Measurements from ENCODE around the gene NTM. TPM values are rescaled to one million over a fixed set of nuclear protein-coding genes. Genes with fewer than 3 reads are reported as not detected.

The NTM gene
- total RNA-seq, 1 experiment from 2014 or later = not detected

- Histone ChIP-seq H3K4me2 (ENCODE audit: low read length) (no peak overlapping the region), H3K79me2 (ENCODE audit: insufficient read depth, low read length) (no peaks in the 10 kb centered on the region), H2AFZ (ENCODE audit: low read depth, low read length, poor library complexity, severe bottlenecking) (no peak overlapping the region), H3K36me3 (ENCODE audit: control insufficient read depth in 1 of 2, insufficient read depth in 2 of 2, low read length in 2 of 2) (no peaks in the 10 kb centered on the region), H3K4me3 (replicated peaks in 1 of 2; ENCODE audit: low read depth in 1 of 2, low read length in 2 of 2) (no peak overlapping the region), H3K9me2 (ENCODE audit: insufficient read depth) (no peaks in the 10 kb centered on the region), H3K4me1 (ENCODE audit: control insufficient read depth in 1 of 2, insufficient read depth in 2 of 2, low read length in 2 of 2) (no peaks in the 10 kb centered on the region), H3K27me3 (ENCODE audit: insufficient read depth, low read length) (no peaks in the 10 kb centered on the region), H3K9ac (ENCODE audit: low read length) (no peak overlapping the region), H4K20me1 (ENCODE audit: insufficient read depth) (no peaks in the 10 kb centered on the region), H3K27ac (ENCODE audit: low read depth, low read length) (no peak overlapping the region), H3K9me3 (ENCODE audit: control insufficient read depth in 1 of 2, insufficient read depth in 1 of 2, low read depth in 1 of 2, low read length in 2 of 2) (peaks cover 0 to 25% of the 10 kb centered on the region in 2 experiments; a peak in 2 of 4 replicates)
- RAD21 ChIA-PET (ENCODE audit: low non-redundant PET in 1 of 2, low total read pairs in 2 of 2, uncharacterized antibody in 2 of 2, unreplicated experiment in 2 of 2) = no interaction called here
- intact Hi-C loops (cut with micrococcal nuclease) = no loop called here
- BruUV-seq (replicated peaks) = no TSS peak
- CTCF ChIA-PET = no interaction called here
- no peak for ATAC-seq
- TF ChIP-seq SP1 (IDR thresholded peaks at IDR 0.05; ENCODE audit: low read depth) = no peak
- no peak for DNase-seq (ENCODE audit: low read depth, low spot score)
- POLR2A ChIA-PET = no interaction called here
Measured at GRCh38 chr11:131787119-131787518, 416.7 kb downstream of the NTM start.

- no TSS peak for BruUV-seq (replicated peaks)
- TF ChIP-seq JUND (IDR thresholded peaks at IDR 0.05) (no peak), EGR1 (IDR thresholded peaks at IDR 0.05; ENCODE audit: low read depth) (no peak), ZNF274 (IDR thresholded peaks at IDR 0.05; ENCODE audit: low read depth, low read length) (no peak), POLR2A (IDR thresholded peaks at IDR 0.05; ENCODE audit: borderline replicate concordance, extremely low read depth, insufficient read depth, insufficient read length) (no peak), CBX3 (IDR thresholded peaks at IDR 0.05; ENCODE audit: low read depth) (no peak), EZH2phosphoT487 (IDR thresholded peaks at IDR 0.05; ENCODE audit: borderline replicate concordance) (no peak), CTCF (IDR thresholded peaks at IDR 0.05 in 2 of 3, conservative IDR thresholded peaks at IDR 0.05 in 1 of 3; ENCODE audit: borderline replicate concordance in 1 of 3, insufficient read depth in 1 of 3, low read depth in 2 of 3, low read length in 2 of 3) (no peak), FOSL1 (IDR thresholded peaks at IDR 0.05; ENCODE audit: low read depth) (no peak), CEBPB (IDR thresholded peaks at IDR 0.05; ENCODE audit: low read depth) (no peak), ATF3 (IDR thresholded peaks at IDR 0.05) (no peak), ZBTB33 (IDR thresholded peaks at IDR 0.05; ENCODE audit: extremely low read depth, insufficient replicate concordance, low read length) (no peak), POLR2AphosphoS5 (IDR thresholded peaks at IDR 0.05; ENCODE audit: low read depth, low read length) (no peak), REST (IDR thresholded peaks at IDR 0.05; ENCODE audit: low read depth) (no peak), SRF (IDR thresholded peaks at IDR 0.05; ENCODE audit: low read depth) (no peak)
Measured at GRCh38 chr11:131790586-131790985, 420.2 kb downstream of the NTM start.

More at GRCh38 chr11:131790586-131790985, 420.2 kb downstream of the NTM start:
- Histone ChIP-seq H3K4me1 (ENCODE audit: control insufficient read depth in 1 of 2, insufficient read depth in 2 of 2, low read length in 2 of 2) (no peaks in the 10 kb centered on the region), H3K36me3 (ENCODE audit: control insufficient read depth in 1 of 2, insufficient read depth in 2 of 2, low read length in 2 of 2) (no peaks in the 10 kb centered on the region), H3K4me3 (replicated peaks in 1 of 2; ENCODE audit: low read depth in 1 of 2, low read length in 2 of 2) (no peak overlapping the region), H3K9me3 (ENCODE audit: control insufficient read depth in 1 of 2, insufficient read depth in 1 of 2, low read depth in 1 of 2, low read length in 2 of 2) (peaks cover 4 to 34% of the 10 kb centered on the region in 2 experiments; a peak in 2 of 4 replicates), H2AFZ (ENCODE audit: low read depth, low read length, poor library complexity, severe bottlenecking) (no peak overlapping the region), H3K4me2 (ENCODE audit: low read length) (no peak overlapping the region), H3K9me2 (ENCODE audit: insufficient read depth) (no peaks in the 10 kb centered on the region), H3K79me2 (ENCODE audit: insufficient read depth, low read length) (no peaks in the 10 kb centered on the region), H3K9ac (ENCODE audit: low read length) (no peak overlapping the region), H3K27ac (ENCODE audit: low read depth, low read length) (no peak overlapping the region), H4K20me1 (ENCODE audit: insufficient read depth) (no peaks in the 10 kb centered on the region), H3K27me3 (ENCODE audit: insufficient read depth, low read length) (no peaks in the 10 kb centered on the region)
- DNase-seq (ENCODE audit: low read depth, low spot score) (no peak), ATAC-seq (no peak)
- ChIA-PET CTCF (no interaction called here), POLR2A (no interaction called here), RAD21 (ENCODE audit: low non-redundant PET in 1 of 2, low total read pairs in 2 of 2, uncharacterized antibody in 2 of 2, unreplicated experiment in 2 of 2) (no interaction called here)
- intact Hi-C loops (cut with micrococcal nuclease) = no loop called here

All from HCT116 (cell line).